ES-I3 (cell line): ENCODE data around the gene SOBP.
"Not testable (repeated sequence)": the region's sequence is repeated elsewhere in the genome, so short reads cannot be mapped to it uniquely, and the experiment has no call there.

Experiments
- H3K36me3 ChIP-seq: 2 replicates; pipeline ENCODE4 v1.6.1; 2013; ENCODE audit warnings: mild to moderate bottlenecking, low read length, control low read depth, moderate library complexity; ENCODE audit not compliant: insufficient read depth
- H3K4me1 ChIP-seq: 2 replicates; pipeline ENCODE4 v1.6.1; 2013; ENCODE audit warnings: mild to moderate bottlenecking, control low read depth, low read length; ENCODE audit not compliant: insufficient read depth
- H3K9ac ChIP-seq: 2 replicates; pipeline ENCODE4 v1.6.1; 2013; ENCODE audit warnings: low read depth, mild to moderate bottlenecking, low read length, moderate library complexity
- H3K9me3 ChIP-seq: 2 replicates; pipeline ENCODE4 v1.6.1; 2013; ENCODE audit warnings: mild to moderate bottlenecking, low read length, moderate library complexity; ENCODE audit not compliant: control insufficient read depth, insufficient read depth

Gene SOBP

DNA sequence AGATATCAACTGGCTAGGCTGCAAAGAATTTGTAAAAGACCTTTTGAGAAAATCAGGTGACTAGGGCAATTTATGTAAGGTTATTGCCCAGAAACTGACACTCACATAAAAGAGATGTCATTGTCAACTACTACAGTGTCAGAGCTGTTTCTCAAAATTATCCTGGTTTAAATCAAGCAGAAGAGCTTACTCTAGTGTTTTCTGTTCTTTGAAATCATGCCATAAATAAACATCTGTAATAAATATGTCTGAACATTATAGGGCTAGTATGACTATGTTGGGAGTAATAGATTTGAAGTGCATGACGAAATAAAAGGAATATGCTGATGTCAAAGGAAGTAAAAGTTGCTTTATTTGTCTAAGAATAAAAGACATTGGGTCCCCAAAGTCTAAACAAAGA lies 19.6 kb upstream of the SOBP start:
- Histone ChIP-seq H3K4me1 (peaks cover 3% of the 10 kb centered on the region; the same call in 1 of the 2 replicates), H3K36me3 (no peaks in the 10 kb centered on the region), H3K9me3 (no peaks in the 10 kb centered on the region)

DNA sequence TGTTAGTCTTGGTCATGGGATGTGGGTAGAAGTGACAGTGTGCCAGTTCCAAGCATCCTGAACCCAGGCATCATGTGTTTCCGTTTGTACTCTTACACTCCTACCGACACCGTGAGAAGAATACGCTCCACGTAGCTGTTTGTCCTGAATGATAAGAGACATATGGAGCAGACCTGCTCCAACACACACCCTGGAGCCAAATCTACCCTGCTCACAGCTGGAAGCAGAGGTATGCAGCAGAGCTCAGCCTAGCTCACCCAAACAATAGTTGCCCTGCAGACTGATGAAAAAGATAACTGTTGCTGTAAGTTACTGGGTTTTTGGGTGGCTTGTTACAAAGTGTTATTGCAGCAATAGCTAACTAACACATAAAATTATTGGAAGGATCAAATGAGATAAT lies 16.3 kb upstream of the SOBP start:
- Histone ChIP-seq H3K9ac (no peak overlapping the region; the same call in 1 of the 2 replicates), H3K9me3 (no peaks in the 10 kb centered on the region), H3K36me3 (no peaks in the 10 kb centered on the region), H3K4me1 (no peaks in the 10 kb centered on the region)

More for the DNA sequence above, 19.6 kb upstream of the SOBP start:
- H3K9ac ChIP-seq: no peak overlapping the region

GRCh38 chr6:107475360-107475759 lies 14.6 kb upstream of the SOBP start:
- H3K36me3 ChIP-seq, H3K9ac ChIP-seq, H3K4me1 ChIP-seq, H3K9me3 ChIP-seq: not testable (repeated sequence)

DNA sequence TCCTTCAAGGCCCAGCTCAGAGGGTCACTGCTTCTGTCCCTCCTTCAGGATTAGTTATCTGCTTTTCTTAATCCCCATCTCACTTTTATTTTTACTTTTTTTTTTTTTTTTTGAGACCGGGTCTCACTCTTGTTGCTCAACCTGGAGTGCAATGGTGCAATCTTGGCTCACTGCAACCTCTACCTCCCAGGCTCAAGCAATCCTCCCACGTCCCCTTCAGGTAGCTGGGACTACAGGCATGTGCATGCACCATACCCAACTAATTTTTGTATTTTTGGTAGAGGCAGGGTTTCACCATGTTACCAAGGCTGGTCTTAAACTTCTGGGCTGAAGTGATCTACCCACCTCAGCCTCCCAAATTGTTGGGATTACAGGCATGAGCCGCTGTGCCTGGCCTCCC lies 14.1 kb upstream of the SOBP start:
- not testable (repeated sequence) for H3K36me3 ChIP-seq, H3K4me1 ChIP-seq, H3K9me3 ChIP-seq, H3K9ac ChIP-seq

DNA sequence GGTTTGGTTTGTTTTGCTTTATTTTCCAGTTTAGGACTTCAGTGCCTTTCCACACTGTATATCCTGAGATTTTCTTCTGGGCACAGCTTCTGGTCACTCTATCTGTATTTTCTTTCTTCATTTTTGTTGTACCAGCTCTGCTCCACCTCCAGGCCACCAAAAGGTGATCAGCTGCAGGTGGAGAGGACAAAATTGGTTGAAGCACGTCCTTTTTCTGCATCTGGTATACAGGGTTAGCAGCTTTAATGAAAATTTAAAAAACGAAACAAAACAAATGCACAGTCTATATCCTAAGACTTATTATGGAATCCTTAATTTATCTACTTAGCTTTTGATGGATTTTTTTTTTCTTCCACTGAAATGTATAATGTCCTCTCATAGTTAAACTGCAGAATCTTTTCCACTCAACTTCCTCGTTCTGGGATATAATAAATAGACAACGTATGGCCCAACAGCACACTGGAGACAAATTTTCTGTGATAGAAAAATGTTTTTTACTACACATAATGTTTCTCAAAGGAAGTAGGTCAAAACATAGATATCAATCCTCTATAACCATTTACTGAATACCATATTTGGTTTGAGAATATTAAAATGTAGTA lies 10.7 kb upstream of the SOBP start:
- Histone ChIP-seq H3K9me3 (no peaks in the 10 kb centered on the region), H3K4me1 (no peaks in the 10 kb centered on the region), H3K9ac (no peak overlapping the region), H3K36me3 (no peaks in the 10 kb centered on the region)

GRCh38 chr6:107485157-107485556 lies 4.8 kb upstream of the SOBP start:
- H3K9me3 ChIP-seq: no peaks in the 10 kb centered on the region
- no peaks in the 10 kb centered on the region for H3K36me3 ChIP-seq
- H3K9ac ChIP-seq: no peak overlapping the region
- no peaks in the 10 kb centered on the region for H3K4me1 ChIP-seq

GRCh38 chr6:107488174-107488874 lies 1.6 kb upstream of the SOBP start:
- Histone ChIP-seq H3K9me3 (no peaks in the 10 kb centered on the region), H3K36me3 (no peaks in the 10 kb centered on the region), H3K9ac (peak overlapping the region; percentile 76; the same call in 1 of the 2 replicates), H3K4me1 (peaks cover 18% of the 10 kb centered on the region)

- Histone ChIP-seq H3K4me1 (peaks cover 20% of the 10 kb centered on the region), H3K9me3 (no peaks in the 10 kb centered on the region), H3K36me3 (no peaks in the 10 kb centered on the region), H3K9ac (peak overlapping the region; percentile 76)
Measured at GRCh38 chr6:107488875-107489635, 862 bp upstream of the SOBP start.

DNA sequence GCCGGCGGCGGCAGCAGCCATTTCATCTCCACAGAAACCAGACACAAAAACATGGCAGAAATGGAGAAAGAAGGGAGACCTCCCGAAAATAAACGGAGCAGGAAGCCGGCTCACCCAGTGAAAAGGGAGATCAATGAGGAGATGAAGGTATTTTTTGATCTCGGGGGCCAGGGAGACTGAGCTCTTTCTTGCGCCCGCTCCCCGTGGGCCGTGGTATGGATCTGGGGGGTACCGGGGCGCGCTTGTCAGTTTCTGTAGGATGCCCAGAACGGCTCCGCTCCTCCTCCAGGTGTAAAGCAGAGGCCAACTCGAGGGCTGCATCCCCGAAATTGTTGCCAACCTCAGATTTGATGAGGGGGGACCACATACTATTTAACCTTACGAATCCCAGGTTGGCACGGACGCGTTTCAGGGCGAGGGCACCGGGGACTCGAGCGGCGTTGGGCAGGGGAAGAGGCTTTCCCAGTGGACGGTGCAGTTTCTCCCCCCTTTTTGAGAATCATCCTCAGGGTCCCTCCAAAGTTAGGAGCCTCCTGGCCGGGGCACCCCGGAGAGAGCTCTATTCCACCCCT lies 735 bp downstream of the SOBP start:
- H3K4me1 ChIP-seq: peaks cover 20% of the 10 kb centered on the region
- peak overlapping the region; percentile 77 for H3K9ac ChIP-seq
- no peaks in the 10 kb centered on the region for H3K9me3 ChIP-seq
- H3K36me3 ChIP-seq: no peaks in the 10 kb centered on the region

GRCh38 chr6:107491138-107491609 lies 1.3 kb downstream of the SOBP start:
- H3K9me3 ChIP-seq: no peaks in the 10 kb centered on the region
- no peaks in the 10 kb centered on the region for H3K36me3 ChIP-seq
- H3K9ac ChIP-seq: peak overlapping the region; percentile 77; the same call in 1 of the 2 replicates
- H3K4me1 ChIP-seq: peaks cover 20% of the 10 kb centered on the region

DNA sequence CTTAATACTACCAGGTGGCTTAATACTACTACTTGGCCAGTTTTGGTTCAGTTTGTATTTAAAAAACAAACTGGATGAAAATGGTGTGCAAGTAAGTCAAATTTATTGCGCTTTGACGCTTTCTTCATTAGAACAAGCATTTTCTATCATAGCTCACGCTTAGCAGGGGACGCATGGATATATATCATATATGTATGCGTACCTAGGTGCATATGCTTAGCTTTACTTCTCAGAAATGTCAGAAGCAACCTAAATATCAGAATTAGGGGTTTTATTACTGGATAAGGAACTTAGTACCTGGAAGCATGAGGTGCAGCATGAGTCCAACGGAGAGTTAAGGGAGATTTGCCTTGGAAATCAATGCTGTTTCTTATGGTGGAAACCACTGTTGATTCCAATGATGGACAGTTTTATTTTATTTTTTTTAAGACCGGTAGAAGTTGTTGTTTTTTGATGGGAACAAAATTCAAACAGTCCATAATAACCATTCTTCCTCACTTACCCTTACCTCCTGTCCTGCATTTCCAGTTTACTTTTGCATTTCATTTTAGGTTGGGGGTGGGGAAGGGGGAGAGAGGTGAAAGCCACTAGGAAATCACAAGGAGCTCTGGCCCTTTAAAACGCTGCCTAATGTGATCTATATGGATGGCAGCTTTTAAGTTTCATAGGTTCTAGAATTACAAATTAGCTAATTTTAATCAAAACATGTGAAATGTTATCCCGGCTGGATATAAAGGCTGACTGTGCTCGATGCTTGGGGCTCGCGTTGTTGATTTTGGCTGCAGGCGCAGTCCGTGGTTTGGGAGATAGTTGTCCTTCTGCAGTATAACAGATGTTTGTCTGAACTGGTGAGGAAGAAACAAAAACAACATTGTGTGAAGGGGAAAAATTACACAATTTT lies 2.1 kb downstream of the SOBP start:
- H3K4me1 ChIP-seq: peaks cover 20% of the 10 kb centered on the region
- H3K36me3 ChIP-seq: no peaks in the 10 kb centered on the region
- peak overlapping the region; percentile 77; the same call in 1 of the 2 replicates for H3K9ac ChIP-seq
- no peaks in the 10 kb centered on the region for H3K9me3 ChIP-seq

DNA sequence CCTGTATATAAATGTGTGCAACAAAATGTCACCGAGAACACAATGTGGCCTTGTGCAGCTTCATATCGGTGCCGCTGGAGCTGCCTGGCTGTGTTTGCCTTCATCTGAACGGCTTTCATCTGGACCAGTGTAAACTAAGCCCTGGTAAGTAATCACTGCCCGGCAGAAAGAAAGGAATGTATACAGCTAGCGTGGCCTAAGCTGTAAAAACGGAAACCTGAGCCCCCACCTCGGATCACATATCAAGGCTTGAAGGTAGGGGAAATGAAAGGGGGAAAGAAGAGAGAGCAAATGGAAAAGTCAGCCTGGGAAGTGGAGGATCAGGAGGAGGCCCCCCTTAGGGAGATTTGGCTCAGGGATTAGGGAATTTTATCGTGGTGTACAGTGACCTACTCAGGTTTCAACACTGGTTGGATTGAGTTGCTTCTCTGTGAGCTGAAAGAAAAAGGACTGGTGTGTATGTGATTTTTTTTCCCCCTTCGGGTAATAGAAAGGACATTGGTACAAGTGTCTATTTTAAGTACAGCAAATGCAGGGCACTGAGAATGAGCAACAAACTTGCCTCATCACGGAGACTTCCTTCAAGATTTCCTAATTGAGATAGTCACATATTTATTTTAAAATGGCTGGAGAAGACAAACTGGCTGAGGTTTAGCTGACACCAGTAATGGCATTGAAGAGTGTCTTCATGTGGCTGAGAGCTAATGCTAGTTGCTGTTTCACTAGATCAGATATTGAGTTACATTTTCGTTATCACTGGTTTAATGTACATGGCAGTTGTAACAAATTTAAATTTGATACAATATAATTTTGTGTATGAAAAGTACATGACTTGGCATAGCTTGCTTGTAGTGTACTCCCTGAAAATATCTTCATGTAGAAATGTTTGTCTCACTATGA lies 3.5 kb downstream of the SOBP start:
- Histone ChIP-seq H3K9me3 (no peaks in the 10 kb centered on the region), H3K36me3 (no peaks in the 10 kb centered on the region), H3K4me1 (peaks cover 20% of the 10 kb centered on the region), H3K9ac (no peak overlapping the region)

- Histone ChIP-seq H3K9me3 (no peaks in the 10 kb centered on the region), H3K9ac (no peak overlapping the region)
Measured at GRCh38 chr6:107495196-107495643, 5.3 kb downstream of the SOBP start.

More at GRCh38 chr6:107495196-107495643, 5.3 kb downstream of the SOBP start:
- H3K36me3 ChIP-seq: no peaks in the 10 kb centered on the region
- peaks cover 20% of the 10 kb centered on the region for H3K4me1 ChIP-seq
